HG03565 (cell line): ENCODE data around the gene INTS11.

ENCODE experiments used
- ATAC-seq: cut with Tn5 transposase; IDR thresholded peaks from one replicate; pipeline ENCODE4 v1.9.1; 2021; ENCODE audit warnings: mild to moderate bottlenecking, moderate library complexity; ENCODE audit not compliant: unreplicated experiment

INTS11 gene

DNA sequence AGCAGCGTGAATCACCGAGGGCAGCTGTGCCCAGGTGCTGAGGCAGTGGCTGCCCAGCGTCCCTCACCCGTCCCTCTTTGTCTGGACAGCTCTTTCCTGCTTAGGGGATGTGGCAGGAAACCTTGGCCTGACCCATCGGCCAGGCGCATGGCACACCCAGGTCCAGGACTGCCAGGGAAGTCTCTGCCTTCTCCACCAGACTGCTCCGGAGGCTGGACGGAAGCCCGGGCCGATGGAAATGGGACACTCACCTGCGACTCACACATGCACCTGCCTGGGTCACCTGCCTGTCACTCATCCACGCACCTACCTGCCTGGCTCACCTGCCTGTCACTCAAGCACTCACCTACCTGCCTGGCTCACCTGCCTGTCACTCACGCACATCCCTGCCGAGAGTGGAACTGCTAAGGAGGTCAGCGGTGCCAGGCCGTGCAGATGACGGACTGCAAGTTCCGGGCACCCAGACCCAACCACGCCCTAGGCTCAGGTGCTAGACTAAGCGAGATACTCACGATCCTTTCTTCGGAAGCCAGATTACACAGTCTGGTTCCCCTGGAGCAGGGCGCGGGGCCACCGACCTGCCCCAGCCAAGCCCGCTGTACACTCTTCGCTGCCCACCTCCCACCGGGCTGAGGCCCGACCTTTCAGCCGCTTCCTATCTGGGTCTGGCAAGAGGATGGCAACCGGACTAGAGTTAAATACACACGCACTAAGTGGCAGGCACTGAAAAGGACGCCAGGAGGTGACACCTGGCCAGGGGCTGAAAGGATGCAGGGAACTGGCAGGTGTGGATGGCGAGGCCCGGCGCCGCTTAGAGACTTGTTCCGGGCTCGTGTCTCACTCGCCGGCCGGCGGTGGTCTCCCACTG is 51.9 kb downstream of the INTS11 start:
- ATAC-seq = no peak

- no peak for ATAC-seq
Measured at GRCh38 chr1:1270813-1271212, 53.6 kb downstream of the INTS11 start.

GRCh38 chr1:1268284-1268682 is 56.2 kb downstream of the INTS11 start:
- no peak for ATAC-seq

GRCh38 chr1:1267488-1268283 is 56.8 kb downstream of the INTS11 start:
- no peak for ATAC-seq

- no peak for ATAC-seq
Measured at GRCh38 chr1:1264868-1265272, 59.6 kb downstream of the INTS11 start.

DNA sequence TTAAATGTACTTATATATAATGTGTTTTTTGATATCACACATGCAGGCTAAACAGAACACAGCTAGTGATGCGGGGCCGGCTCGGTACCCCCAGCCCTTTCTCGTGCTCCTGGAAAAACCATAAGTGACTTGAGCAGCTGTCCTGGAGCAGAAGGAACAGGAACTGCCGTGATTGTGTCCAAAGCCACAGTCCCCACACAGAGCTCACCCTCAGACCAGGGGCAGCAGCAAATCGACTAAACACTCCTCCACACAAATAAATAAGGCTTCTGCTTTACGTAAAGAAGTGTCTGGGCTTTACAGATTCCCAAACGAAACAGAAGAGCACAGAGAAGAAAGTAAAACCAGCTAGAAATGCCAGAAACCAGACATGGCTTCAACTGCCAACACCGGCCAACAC is 60.4 kb downstream of the INTS11 start:
- no peak for ATAC-seq

DNA sequence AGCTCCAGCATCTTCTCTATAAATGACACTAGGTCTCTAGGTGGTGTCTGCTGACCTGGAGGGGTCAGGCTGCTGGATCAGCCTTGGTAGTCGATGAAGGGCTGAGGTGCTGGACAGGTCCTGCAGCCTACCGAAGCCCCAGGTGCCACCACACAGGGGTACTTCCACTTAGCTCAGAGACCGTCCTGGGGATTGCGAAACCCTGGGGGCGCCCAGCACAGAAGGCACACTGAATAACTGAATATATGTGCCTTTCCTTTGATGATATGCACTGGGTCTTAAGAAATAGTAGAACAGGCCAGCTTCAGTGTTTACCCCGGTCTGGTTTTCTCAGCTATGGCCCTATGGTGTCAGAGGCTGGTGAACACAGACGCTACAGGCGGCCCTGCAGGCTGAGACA is 61.7 kb downstream of the INTS11 start:
- no peak for ATAC-seq

- no peak for ATAC-seq
Measured at GRCh38 chr1:1262071-1262470, 62.4 kb downstream of the INTS11 start.
